ENCODE results near the gene TMEM18.

TMEM18 gene

GRCh38 chr2:655626-656025 lies 21.6 kb downstream of the TMEM18 start:
- peak; percentile 8 for DNase-seq (ENCODE audit: low read depth, low spot score)
- no peak overlapping the region for H3K27ac ChIP-seq

- no peak overlapping the region for H3K27ac ChIP-seq
- DNase-seq (ENCODE audit: low read depth, low spot score) = no peak
Measured at GRCh38 chr2:654896-655295, 22.3 kb downstream of the TMEM18 start.

GRCh38 chr2:653645-654425 lies 23.4 kb downstream of the TMEM18 start:
- DNase-seq (ENCODE audit: low read depth, low spot score) = no peak
- no peak overlapping the region for H3K27ac ChIP-seq

- no peak for DNase-seq (ENCODE audit: low read depth, low spot score)
- no peak overlapping the region for H3K27ac ChIP-seq
Measured at GRCh38 chr2:652881-653480, 24.2 kb downstream of the TMEM18 start.

- DNase-seq (ENCODE audit: low read depth, low spot score) = no peak
- no peak overlapping the region for H3K27ac ChIP-seq
Measured at GRCh38 chr2:651951-652373, 25.2 kb downstream of the TMEM18 start.

GRCh38 chr2:650343-651310 lies 26.6 kb downstream of the TMEM18 start:
- no peak for DNase-seq (ENCODE audit: low read depth, low spot score)

GRCh38 chr2:649426-650342 lies 27.5 kb downstream of the TMEM18 start:
- H3K27ac ChIP-seq = no peak overlapping the region
- no peak for DNase-seq (ENCODE audit: low read depth, low spot score)

More at GRCh38 chr2:650343-651310, 26.6 kb downstream of the TMEM18 start:
- H3K27ac ChIP-seq = no peak overlapping the region

- no peak for DNase-seq (ENCODE audit: low read depth, low spot score)
- no peak overlapping the region for H3K27ac ChIP-seq
Measured at GRCh38 chr2:648476-649424, 28.5 kb downstream of the TMEM18 start.

GRCh38 chr2:647691-648231 lies 29.4 kb downstream of the TMEM18 start:
- H3K27ac ChIP-seq = no peak overlapping the region
- no peak for DNase-seq (ENCODE audit: low read depth, low spot score)

GRCh38 chr2:647003-647560 lies 30.1 kb downstream of the TMEM18 start:
- no peak overlapping the region for H3K27ac ChIP-seq
- DNase-seq (ENCODE audit: low read depth, low spot score) = no peak

- DNase-seq (ENCODE audit: low read depth, low spot score) = no peak
- no peak overlapping the region for H3K27ac ChIP-seq
Measured at GRCh38 chr2:644871-645270, 32.3 kb downstream of the TMEM18 start.

GRCh38 chr2:643761-644160 lies 33.4 kb downstream of the TMEM18 start:
- no peak overlapping the region for H3K27ac ChIP-seq
- DNase-seq (ENCODE audit: low read depth, low spot score) = no peak

GRCh38 chr2:643334-643733 lies 33.9 kb downstream of the TMEM18 start:
- no peak for DNase-seq (ENCODE audit: low read depth, low spot score)
- H3K27ac ChIP-seq = no peak overlapping the region

- no peak overlapping the region for H3K27ac ChIP-seq
- no peak for DNase-seq (ENCODE audit: low read depth, low spot score)
Measured at GRCh38 chr2:641872-642815, 35.1 kb downstream of the TMEM18 start.

GRCh38 chr2:641164-641871 lies 35.9 kb downstream of the TMEM18 start:
- no peak for DNase-seq (ENCODE audit: low read depth, low spot score)

GRCh38 chr2:639703-640102 lies 37.5 kb downstream of the TMEM18 start:
- H3K27ac ChIP-seq = no peak overlapping the region
- no peak for DNase-seq (ENCODE audit: low read depth, low spot score)

More at GRCh38 chr2:641164-641871, 35.9 kb downstream of the TMEM18 start:
- no peak overlapping the region for H3K27ac ChIP-seq
